ENCODE data around the gene TMEM271.

Gene TMEM271

GRCh38 chr4:532588-533317 is 43.3 kb downstream of the TMEM271 start:
- no peak for TF ChIP-seq CTCF (IDR thresholded peaks at IDR 0.05; ENCODE audit: borderline replicate concordance, control extremely low read depth, extremely low read depth, insufficient read depth, missing control alignments)
- DNase-seq (ENCODE audit: low spot score): no peak
- in situ Hi-C loops (cut with MboI; ENCODE audit: low sequenced_read_pairs, unreplicated experiment): no loop called here

DNA sequence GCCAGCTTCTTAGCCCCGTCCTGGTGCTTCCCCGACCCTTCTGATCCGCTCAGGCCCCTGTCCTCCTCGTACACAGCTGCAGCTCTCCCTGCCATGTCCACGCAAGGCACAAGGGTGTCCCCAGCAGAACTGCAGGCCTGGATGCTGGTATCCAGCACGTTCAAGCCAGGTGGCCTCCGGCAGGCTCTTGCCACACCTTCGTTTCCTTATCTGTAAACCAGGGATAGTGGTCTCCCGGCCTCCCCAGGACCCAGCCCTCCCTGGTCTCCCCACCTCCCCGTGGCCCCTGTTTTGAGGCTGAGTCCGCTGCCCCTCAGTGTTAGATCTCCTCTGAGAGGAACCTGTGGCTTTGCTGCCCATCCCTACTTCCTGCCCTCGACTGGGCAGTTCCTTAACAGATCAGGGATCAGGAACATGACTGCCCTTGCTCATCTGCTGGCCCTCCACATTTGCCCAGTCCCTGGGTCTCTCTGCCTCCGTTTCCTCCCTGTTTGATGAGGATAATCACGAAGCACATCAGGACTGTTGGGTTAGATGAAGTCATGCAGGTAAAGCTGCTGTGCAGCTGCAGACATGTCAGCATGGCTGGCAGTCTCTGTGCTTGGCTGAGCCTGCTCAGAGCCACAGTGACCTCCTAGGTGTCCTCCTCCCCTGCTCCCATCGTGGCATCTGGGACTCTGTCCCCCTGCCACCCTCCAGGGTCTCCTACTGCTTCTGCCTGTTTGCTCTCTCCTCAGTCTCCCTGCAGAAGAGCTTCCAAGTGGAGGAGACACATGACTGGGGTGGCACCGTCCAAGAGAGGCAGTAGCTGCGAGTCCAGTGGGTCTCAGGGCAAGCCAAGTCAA is 44.2 kb downstream of the TMEM271 start:
- DNase-seq (ENCODE audit: low spot score): no peak
- in situ Hi-C loops (cut with MboI; ENCODE audit: low sequenced_read_pairs, unreplicated experiment): no loop called here
- TF ChIP-seq CTCF (IDR thresholded peaks at IDR 0.05; ENCODE audit: borderline replicate concordance, control extremely low read depth, extremely low read depth, insufficient read depth, missing control alignments): no peak

DNA sequence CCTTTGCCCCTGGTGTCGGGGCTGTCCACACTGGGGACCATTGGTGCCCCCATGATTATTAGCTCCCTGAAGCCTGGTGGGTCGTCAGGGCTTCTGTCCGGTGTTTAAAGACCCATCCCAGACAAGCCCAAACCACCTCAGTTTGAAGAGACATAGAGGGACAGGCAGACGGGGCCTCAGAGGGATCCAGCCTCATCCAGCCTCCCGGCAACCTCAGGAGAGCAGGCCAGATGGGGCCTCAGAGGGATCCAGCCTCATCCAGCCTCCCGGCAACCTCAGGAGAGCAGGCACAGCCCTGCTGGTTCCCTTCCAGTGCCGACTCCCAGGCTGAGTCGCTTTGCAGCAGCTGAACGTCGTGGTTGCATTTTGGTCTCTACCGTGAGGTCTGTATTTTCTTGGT is 45.0 kb downstream of the TMEM271 start:
- in situ Hi-C loops (cut with MboI; ENCODE audit: low sequenced_read_pairs, unreplicated experiment): no loop called here
- TF ChIP-seq CTCF (IDR thresholded peaks at IDR 0.05; ENCODE audit: borderline replicate concordance, control extremely low read depth, extremely low read depth, insufficient read depth, missing control alignments): no peak
- no peak for DNase-seq (ENCODE audit: low spot score)

DNA sequence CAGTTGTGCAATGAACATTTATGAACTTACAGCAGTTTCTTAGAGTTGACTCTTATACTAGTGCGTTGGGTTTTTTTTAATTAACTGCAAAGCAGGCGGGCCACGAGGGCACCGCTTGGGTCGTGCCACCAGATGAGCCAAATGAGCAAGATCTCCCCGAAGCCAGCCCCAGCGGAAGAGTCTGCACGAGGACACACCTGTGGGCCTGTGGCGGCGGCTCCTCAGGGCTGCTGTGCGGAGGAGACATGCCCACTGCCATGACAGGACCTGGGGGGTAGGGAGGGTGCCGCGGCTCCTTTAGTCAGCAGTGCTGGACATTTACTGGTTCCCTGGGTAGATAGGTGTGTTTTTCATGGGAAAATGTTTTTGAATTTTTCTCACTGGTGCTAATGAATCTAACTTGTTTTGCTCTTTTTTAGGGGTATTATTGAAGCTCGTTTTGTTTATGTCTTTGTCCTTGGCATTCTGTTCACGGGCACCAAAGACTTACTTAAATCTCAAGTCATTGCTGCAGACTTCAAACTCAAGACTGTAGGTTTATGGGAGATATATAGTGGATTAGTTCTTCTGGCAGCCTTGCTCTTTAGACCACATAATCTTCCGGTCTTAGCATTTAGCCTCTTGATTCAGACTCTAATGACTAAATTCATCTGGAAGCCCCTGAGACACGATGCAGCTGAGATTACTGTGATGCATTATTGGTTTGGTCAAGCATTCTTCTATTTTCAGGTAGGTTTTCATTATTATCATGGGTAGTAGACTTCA is 45.9 kb downstream of the TMEM271 start:
- DNase-seq (ENCODE audit: low spot score): no peak
- in situ Hi-C loops (cut with MboI; ENCODE audit: low sequenced_read_pairs, unreplicated experiment): no loop called here

GRCh38 chr4:529563-529962 is 46.5 kb downstream of the TMEM271 start:
- in situ Hi-C loops (cut with MboI; ENCODE audit: low sequenced_read_pairs, unreplicated experiment): no loop called here
- TF ChIP-seq CTCF (IDR thresholded peaks at IDR 0.05; ENCODE audit: borderline replicate concordance, control extremely low read depth, extremely low read depth, insufficient read depth, missing control alignments): no peak
- DNase-seq (ENCODE audit: low spot score): no peak

More for the DNA sequence above, 45.9 kb downstream of the TMEM271 start:
- TF ChIP-seq CTCF (IDR thresholded peaks at IDR 0.05; ENCODE audit: borderline replicate concordance, control extremely low read depth, extremely low read depth, insufficient read depth, missing control alignments): no peak

- no peak for TF ChIP-seq CTCF (IDR thresholded peaks at IDR 0.05; ENCODE audit: borderline replicate concordance, control extremely low read depth, extremely low read depth, insufficient read depth, missing control alignments)
- no peak for DNase-seq (ENCODE audit: low spot score)
- in situ Hi-C loops (cut with MboI; ENCODE audit: low sequenced_read_pairs, unreplicated experiment): no loop called here
Measured at GRCh38 chr4:528835-529234, 47.3 kb downstream of the TMEM271 start.
